GM12873 (cell line): ENCODE data around the gene STXBP3.

Source experiments
- TF ChIP-seq, protein P1 (sequence below): IDR thresholded peaks from 2 replicates; pipeline ENCODE4 v1.5.1; 2012; ENCODE audit warnings: low read depth, mild to moderate bottlenecking, moderate library complexity, low read length, control low read depth; ENCODE audit not compliant: insufficient read depth; ENCODE audit errors: missing control alignments

Gene STXBP3

DNA sequence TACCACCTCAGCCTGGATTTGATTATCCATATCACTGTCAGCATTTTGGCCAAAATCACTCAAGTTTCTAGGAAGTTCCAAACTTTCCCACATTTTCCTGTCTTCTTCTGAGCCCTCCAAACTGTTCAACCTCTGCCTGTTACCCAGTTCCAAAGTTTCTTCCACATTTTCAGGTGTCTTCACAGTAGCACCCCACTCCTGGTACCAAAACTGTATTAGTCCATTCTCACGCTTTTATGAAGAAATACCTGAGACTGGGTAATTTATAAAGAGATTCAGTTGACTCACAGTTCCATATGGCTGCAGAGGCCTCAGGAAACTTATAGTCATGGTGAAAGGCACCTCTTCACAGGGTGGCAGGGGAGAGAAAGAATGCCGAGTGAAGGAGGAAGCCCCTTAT lies 39.4 kb downstream of the STXBP3 start:
- TF ChIP-seq, protein P1, sequence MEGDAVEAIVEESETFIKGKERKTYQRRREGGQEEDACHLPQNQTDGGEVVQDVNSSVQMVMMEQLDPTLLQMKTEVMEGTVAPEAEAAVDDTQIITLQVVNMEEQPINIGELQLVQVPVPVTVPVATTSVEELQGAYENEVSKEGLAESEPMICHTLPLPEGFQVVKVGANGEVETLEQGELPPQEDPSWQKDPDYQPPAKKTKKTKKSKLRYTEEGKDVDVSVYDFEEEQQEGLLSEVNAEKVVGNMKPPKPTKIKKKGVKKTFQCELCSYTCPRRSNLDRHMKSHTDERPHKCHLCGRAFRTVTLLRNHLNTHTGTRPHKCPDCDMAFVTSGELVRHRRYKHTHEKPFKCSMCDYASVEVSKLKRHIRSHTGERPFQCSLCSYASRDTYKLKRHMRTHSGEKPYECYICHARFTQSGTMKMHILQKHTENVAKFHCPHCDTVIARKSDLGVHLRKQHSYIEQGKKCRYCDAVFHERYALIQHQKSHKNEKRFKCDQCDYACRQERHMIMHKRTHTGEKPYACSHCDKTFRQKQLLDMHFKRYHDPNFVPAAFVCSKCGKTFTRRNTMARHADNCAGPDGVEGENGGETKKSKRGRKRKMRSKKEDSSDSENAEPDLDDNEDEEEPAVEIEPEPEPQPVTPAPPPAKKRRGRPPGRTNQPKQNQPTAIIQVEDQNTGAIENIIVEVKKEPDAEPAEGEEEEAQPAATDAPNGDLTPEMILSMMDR, result no peak

DNA sequence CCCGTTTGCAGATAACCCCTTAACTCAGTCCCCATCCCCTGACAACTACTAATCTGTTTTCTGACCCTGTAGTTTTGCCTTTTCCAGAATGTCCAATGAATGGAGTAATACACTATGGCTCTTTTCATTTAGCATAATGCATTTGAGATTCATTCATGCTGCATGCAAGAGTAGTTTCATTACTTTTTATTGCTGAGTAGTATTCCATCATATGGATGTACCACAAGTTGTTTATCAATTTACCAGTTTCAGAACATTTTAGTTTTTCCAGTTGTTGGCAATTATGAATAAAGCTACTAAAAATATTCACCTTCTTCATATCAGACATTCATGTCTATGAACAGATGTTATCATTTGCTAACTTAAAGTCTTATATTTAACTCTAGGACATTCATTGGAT lies 45.3 kb downstream of the STXBP3 start:
- TF ChIP-seq, protein P1, result no peak

DNA sequence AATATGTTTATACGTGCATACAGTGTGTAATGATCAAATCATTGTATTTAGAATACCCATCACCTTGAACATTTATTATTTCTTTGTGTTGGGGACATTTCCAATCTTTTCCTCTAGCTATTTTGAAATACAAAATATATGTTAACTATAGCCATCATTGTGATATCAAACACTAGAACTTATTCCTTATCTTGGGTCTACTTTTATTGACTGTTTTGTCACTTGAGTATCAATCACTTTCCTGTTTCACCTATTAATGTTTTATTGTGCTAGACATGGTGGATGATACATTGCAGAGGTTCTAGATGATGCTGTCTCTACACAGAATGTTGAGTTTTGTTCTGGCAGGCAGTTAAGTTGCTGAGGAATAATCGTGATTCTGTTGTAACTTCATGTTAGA lies 45.9 kb downstream of the STXBP3 start:
- TF ChIP-seq, protein P1, result no peak

DNA sequence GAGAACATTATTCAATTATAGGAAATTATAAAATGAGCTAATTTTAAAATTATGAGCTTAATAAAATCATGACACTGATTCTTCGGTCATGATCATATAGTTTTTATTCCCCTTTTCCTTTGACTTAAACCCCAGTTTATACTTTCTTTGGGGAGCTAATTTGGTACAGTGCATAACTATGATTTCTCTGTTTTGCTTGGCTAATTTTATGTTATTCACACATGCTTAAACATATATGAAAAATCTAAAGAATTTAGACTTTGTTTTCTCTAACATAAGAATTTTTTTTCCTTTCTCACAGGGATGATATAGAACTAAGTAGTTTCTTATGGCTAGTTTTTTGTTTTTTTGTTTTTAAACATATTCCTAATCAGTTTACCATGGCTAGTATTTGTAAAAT lies 52.5 kb downstream of the STXBP3 start:
- TF ChIP-seq, protein P1, result no peak

DNA sequence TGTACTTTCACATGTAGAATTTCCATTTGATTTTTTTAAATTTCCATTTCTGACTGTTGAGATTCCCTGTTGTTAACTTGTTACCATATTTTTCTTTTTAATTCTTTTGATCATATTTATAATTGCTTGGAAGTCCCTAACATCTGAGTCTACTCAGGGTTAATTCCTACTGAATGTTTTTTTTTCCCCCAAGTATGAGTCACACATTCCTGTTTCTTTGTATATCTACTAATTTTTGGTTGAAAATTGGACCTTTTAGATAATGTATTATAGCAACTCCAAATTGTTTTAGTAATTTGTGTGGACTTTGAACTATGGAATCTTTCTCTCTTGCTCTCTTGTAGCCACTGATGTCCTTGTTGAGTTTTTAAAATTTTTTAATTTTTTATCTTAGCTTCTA lies 54.6 kb downstream of the STXBP3 start:
- TF ChIP-seq, protein P1, result no peak

DNA sequence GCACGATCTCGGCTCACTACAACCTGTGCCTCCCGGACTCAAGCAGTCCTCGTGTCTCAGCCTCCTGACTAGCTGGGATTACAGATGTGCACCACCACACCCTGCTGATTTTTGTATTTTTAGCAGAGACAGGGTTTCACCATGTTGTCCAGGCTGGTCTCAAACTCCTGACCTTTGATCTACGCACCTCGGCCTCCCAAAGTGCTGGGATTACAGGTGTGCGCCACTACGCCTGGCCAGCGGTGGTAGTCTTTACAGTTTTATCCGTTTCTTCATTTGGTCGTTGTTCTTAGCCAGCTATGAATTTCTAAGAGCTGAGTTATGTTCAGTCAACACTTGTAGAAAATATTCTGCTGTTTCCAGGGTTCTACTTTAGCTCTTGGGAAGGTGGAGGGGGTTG lies 57.1 kb downstream of the STXBP3 start:
- TF ChIP-seq, protein P1, result no peak

DNA sequence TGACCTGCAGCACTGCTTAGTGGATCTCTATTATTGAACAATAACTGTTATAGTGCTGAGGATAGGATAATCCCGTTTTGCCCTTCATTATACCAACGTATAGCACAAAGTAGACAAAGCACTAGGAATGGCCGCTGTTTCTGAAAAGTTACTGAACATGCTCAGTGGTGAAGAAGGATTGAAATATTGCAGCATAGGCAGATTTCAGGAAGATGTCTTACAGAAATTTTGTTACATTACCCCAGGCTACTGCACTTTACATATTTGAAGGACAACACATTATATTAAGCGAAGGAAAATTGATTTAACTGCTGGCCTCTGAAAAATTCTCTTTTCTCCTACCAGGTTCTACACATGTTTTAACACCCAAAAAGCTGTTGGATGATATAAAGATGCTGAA lies 62.0 kb downstream of the STXBP3 start:
- TF ChIP-seq, protein P1, result no peak
